PC-9 (cell line): ENCODE data around the gene MCM8.

Experiments
- EZH2 ChIP-seq: fragments of 200-600 bp; sonication (generic); IDR thresholded peaks from 2 replicates; pipeline ENCODE4 v1.8.0; 2017; ENCODE audit warnings: antibody characterized with exemption, low read depth
- TF ChIP-seq, protein P1 (sequence below): fragments of 200-600 bp; sonication (generic); conservative IDR thresholded peaks from 2 replicates; pipeline ENCODE4 v1.6.1; 2017; ENCODE audit warnings: mixed run types, antibody characterized with exemption, mild to moderate bottlenecking, moderate library complexity

GRCh38 chr20:6041808-6042265 lies 91.4 kb downstream of the MCM8 start:
- TF ChIP-seq, protein P1, sequence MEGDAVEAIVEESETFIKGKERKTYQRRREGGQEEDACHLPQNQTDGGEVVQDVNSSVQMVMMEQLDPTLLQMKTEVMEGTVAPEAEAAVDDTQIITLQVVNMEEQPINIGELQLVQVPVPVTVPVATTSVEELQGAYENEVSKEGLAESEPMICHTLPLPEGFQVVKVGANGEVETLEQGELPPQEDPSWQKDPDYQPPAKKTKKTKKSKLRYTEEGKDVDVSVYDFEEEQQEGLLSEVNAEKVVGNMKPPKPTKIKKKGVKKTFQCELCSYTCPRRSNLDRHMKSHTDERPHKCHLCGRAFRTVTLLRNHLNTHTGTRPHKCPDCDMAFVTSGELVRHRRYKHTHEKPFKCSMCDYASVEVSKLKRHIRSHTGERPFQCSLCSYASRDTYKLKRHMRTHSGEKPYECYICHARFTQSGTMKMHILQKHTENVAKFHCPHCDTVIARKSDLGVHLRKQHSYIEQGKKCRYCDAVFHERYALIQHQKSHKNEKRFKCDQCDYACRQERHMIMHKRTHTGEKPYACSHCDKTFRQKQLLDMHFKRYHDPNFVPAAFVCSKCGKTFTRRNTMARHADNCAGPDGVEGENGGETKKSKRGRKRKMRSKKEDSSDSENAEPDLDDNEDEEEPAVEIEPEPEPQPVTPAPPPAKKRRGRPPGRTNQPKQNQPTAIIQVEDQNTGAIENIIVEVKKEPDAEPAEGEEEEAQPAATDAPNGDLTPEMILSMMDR: no peak
- TF ChIP-seq EZH2: no peak
